A549 (cell line): ENCODE measurements around the gene TDRD9. TPM values are rescaled to one million over a fixed set of nuclear protein-coding genes. Genes with fewer than 3 reads are reported as not detected.
"Not testable (repeated sequence)": the region's sequence is repeated elsewhere in the genome, so short reads cannot be mapped to it uniquely, and the experiment has no call there.

Experiments
- ATAC-seq, 2 experiments: fragments of 200-7000 bp in 1 of 2; fragments of >200 bp in 1 of 2; cut with Nextera tagmentation in 1 of 2; cut with Tn5 transposase in 1 of 2; 3 replicates each; pipeline versions ENCODE4 v1.8.0 to v1.9.1; 2018 to 2020; ENCODE audit warnings: mild to moderate bottlenecking in 1 of 2, moderate library complexity in 1 of 2
- CTCF ChIA-PET: fragments of 300-600 bp; sonication (Branson Sonifier 250); formaldehyde crosslinking; extraction: SDS; loops from one replicate; lab custom pipeline; 2021; ENCODE audit warnings: antibody characterized with exemption, inconsistent platforms; lab: Yijun Ruan, JAX
- POLR2A ChIA-PET: fragments of 350-600 bp; formaldehyde crosslinking; extraction: SDS; loops from one replicate; lab custom pipeline; 2021; ENCODE audit warnings: antibody characterized with exemption, inconsistent platforms; lab: Yijun Ruan, JAX
- DNase-seq, 2 experiments: peaks; one replicate each; pipeline versions ENCODE4 v3.0.0 to v3.0.0-alpha.2; 2011 to 2016; ENCODE audit warnings: low read depth in 1 of 2, low spot score in 1 of 2
- FAIRE-seq: peaks from 2 replicates; lab custom pipeline; 2011; peaks lifted over from hg19 to GRCh38; lab: Jason Lieb, UNC
- H3K27ac ChIP-seq, 2 experiments: fragments of >200 bp; sonication (Bioruptor Twin); formaldehyde crosslinking; 3 replicates each; pipeline ENCODE4 v1.5.1; 2016 to 2017
- H3K4me1 ChIP-seq: fragments of >200 bp; sonication (Bioruptor Twin); formaldehyde crosslinking; 3 replicates; pipeline ENCODE4 v1.6.1; 2016
- H3K4me2 ChIP-seq: fragments of >200 bp; sonication (Bioruptor Twin); formaldehyde crosslinking; 3 replicates; pipeline ENCODE4 v1.6.1; 2016
- H3K4me3 ChIP-seq: fragments of >200 bp; sonication (Bioruptor Twin); formaldehyde crosslinking; 3 replicates; pipeline ENCODE4 v1.5.1; 2016
- H3K9me3 ChIP-seq: fragments of >200 bp; sonication (Bioruptor Twin); formaldehyde crosslinking; 3 replicates; pipeline ENCODE4 v1.6.1; 2016
- BHLHE40 ChIP-seq: IDR thresholded peaks from 2 replicates; pipeline ENCODE4 v1.6.1; 2012; ENCODE audit warnings: low read depth, low read length, inconsistent platforms
- CBX2 ChIP-seq: fragments of 200-600 bp; sonication (generic); IDR thresholded peaks from 2 replicates; pipeline ENCODE4 v1.6.1; 2016; ENCODE audit warnings: low read depth, mild to moderate bottlenecking, borderline replicate concordance
- CEBPB ChIP-seq, 2 experiments: fragments of >200 bp in 1 of 2; sonication (Bioruptor Twin) in 1 of 2; formaldehyde crosslinking in 1 of 2; IDR thresholded peaks; 2 replicates each; pipeline ENCODE4 v1.6.1; 2012 to 2016
- CHD2 ChIP-seq: fragments of 150-350 bp; IDR thresholded peaks from 2 replicates; pipeline ENCODE4 v1.6.1; 2014; ENCODE audit warnings: low read length; ENCODE audit not compliant: partially characterized antibody
- CHD4 ChIP-seq: fragments of 200-600 bp; sonication (generic); IDR thresholded peaks from 2 replicates; pipeline ENCODE4 v1.6.1; 2016; ENCODE audit warnings: antibody characterized with exemption, mild to moderate bottlenecking, borderline replicate concordance
- EHF ChIP-seq: fragments of 250-450 bp; sonication (Bioruptor Pico); IDR thresholded peaks from 2 replicates; pipeline ENCODE4 v1.5.0; 2020; ENCODE audit warnings: mild to moderate bottlenecking
- EHMT2 ChIP-seq: fragments of 200-600 bp; sonication (generic); IDR thresholded peaks from 2 replicates; pipeline ENCODE4 v1.6.1; 2016; ENCODE audit warnings: antibody characterized with exemption, low read depth, mild to moderate bottlenecking, moderate library complexity
- ELK1 ChIP-seq: fragments of 150-350 bp; IDR thresholded peaks from 2 replicates; pipeline ENCODE4 v1.6.1; 2014; ENCODE audit warnings: low read depth, mild to moderate bottlenecking, low read length
- ESRRA ChIP-seq: fragments of 150-350 bp; IDR thresholded peaks from 2 replicates; pipeline ENCODE4 v1.6.1; 2014; ENCODE audit warnings: mild to moderate bottlenecking, low read length, borderline replicate concordance
- FOSB ChIP-seq: fragments of 250-450 bp; sonication (Bioruptor Pico); IDR thresholded peaks from 2 replicates; pipeline ENCODE4 v1.5.0; 2020; ENCODE audit warnings: mild to moderate bottlenecking, moderate library complexity
- FOXS1 ChIP-seq: fragments of 250-450 bp; sonication (Bioruptor Pico); IDR thresholded peaks from 2 replicates; pipeline ENCODE4 v1.5.0; 2020; ENCODE audit warnings: mild to moderate bottlenecking, moderate library complexity
- JUN ChIP-seq, 2 experiments: fragments of >200 bp; sonication (Bioruptor Twin); formaldehyde crosslinking; IDR thresholded peaks; 2 replicates in 1 of 2; 3 replicates in 1 of 2; pipeline ENCODE4 v1.6.1; 2016 to 2017
- JUNB ChIP-seq: fragments of >200 bp; sonication (Bioruptor Twin); formaldehyde crosslinking; IDR thresholded peaks from 2 replicates; pipeline ENCODE4 v1.6.1; 2016
- MAFK ChIP-seq: fragments of 450-650 bp; IDR thresholded peaks from 2 replicates; pipeline ENCODE4 v1.6.1; 2014; ENCODE audit not compliant: partially characterized antibody
- MAZ ChIP-seq: fragments of 150-350 bp; IDR thresholded peaks from 2 replicates; pipeline ENCODE4 v1.6.1; 2014; ENCODE audit warnings: antibody characterized with exemption, low read depth, low read length, borderline replicate concordance
- PBX3 ChIP-seq: IDR thresholded peaks from 2 replicates; pipeline ENCODE4 v1.6.1; 2012
- PHF8 ChIP-seq: fragments of 200-600 bp; sonication (generic); IDR thresholded peaks from 2 replicates; pipeline ENCODE4 v1.6.1; 2016; ENCODE audit warnings: low read depth, mild to moderate bottlenecking, antibody characterized with exemption, moderate library complexity, borderline replicate concordance
- POLR2A ChIP-seq: IDR thresholded peaks from 2 replicates; pipeline ENCODE4 v1.6.1; 2012; ENCODE audit warnings: mild to moderate bottlenecking, low read length
- RNF2 ChIP-seq: fragments of 200-600 bp; sonication (generic); IDR thresholded peaks from 2 replicates; pipeline ENCODE4 v1.6.1; 2016; ENCODE audit warnings: low read depth, mild to moderate bottlenecking, antibody characterized with exemption, moderate library complexity, borderline replicate concordance
- SREBF2 ChIP-seq: fragments of 450-650 bp; IDR thresholded peaks from 2 replicates; pipeline ENCODE4 v1.6.1; 2014; ENCODE audit warnings: mild to moderate bottlenecking, moderate library complexity
- TFCP2L1 ChIP-seq: fragments of 250-450 bp; sonication (Bioruptor Pico); IDR thresholded peaks from 2 replicates; pipeline ENCODE4 v1.5.0; 2021; ENCODE audit warnings: mild to moderate bottlenecking
- TP53 ChIP-seq: fragments of 250-450 bp; sonication (Bioruptor Pico); IDR thresholded peaks from 2 replicates; pipeline ENCODE4 v1.5.0; 2021; ENCODE audit warnings: mild to moderate bottlenecking, moderate library complexity
- ZC3H11A ChIP-seq: fragments of 450-650 bp; IDR thresholded peaks from 2 replicates; pipeline ENCODE4 v1.6.1; 2014; ENCODE audit warnings: antibody characterized with exemption, mild to moderate bottlenecking
- ZFP36 ChIP-seq: fragments of 450-650 bp; IDR thresholded peaks from 2 replicates; pipeline ENCODE4 v1.6.1; 2014; ENCODE audit warnings: borderline replicate concordance; ENCODE audit not compliant: partially characterized antibody
- WGBS: methylation state at CpG from one replicate; pipeline ENCODE4 v1.1.6; 2017; ENCODE audit errors: missing lambda C conversion rate; 5-methylcytosine and 5-hydroxymethylcytosine counted together
- polyA plus RNA-seq, 4 experiments: library from polyadenylated mRNA; depleted of rRNA in 3 of 4; stranded (reverse); fragments of >200 nt; fragmentation: RNase III in 1 of 4; extraction: RNeasy Plus Mini Kit Qiagen cat#74134 plus additional on column Dnase treatment in 1 of 4; gene quantifications; 2 replicates in 3 of 4; 3 replicates in 1 of 4; pipeline ENCODE4 v1.2.3, GENCODE V29; 2011 to 2017

TDRD9 gene
- polyA plus RNA-seq, 2 of the 4 experiments (the other 2 are of a cell fraction) = 0.04 TPM; not detected in 1

- TF ChIP-seq FOSB (no peak), ESRRA (no peak), EHMT2 (no peak), POLR2A (no peak), BHLHE40 (no peak), SREBF2 (no peak), PBX3 (no peak), EHF (CRISPR knock-in tag) (no peak), JUN (IDR thresholded peaks at IDR 0.05) (no peak), CEBPB (IDR thresholded peaks at IDR 0.05) (no peak)
- H3K4me2 ChIP-seq = no peak overlapping the region
- H3K4me1 ChIP-seq = no peaks in the 10 kb centered on the region
- no peak overlapping the region for H3K4me3 ChIP-seq
- H3K27ac ChIP-seq = no peak overlapping the region
- no peaks in the 10 kb centered on the region for H3K9me3 ChIP-seq
- ATAC-seq (no peak), FAIRE-seq (no peak), DNase-seq (no peak)
- 83% methylated on average over 5 of the region's 10 CpGs for WGBS
- POLR2A ChIA-PET = no interaction called here
- CTCF ChIA-PET = interaction anchor here (0.6 to 16.4 kb wide), 3 partner anchors 13 to 29 kb away, joined by 3 to 122 read pairs (median 3); no protein-coding TSS in a partner anchor
Measured at GRCh38 chr14:103887557-103888115, 40.6 kb upstream of the TDRD9 start.

- H3K9me3 ChIP-seq, FAIRE-seq, H3K4me2 ChIP-seq, ATAC-seq, H3K4me1 ChIP-seq, H3K27ac ChIP-seq, H3K4me3 ChIP-seq, DNase-seq, POLR2A ChIA-PET: not testable (repeated sequence)
- CTCF ChIA-PET = interaction anchor here (0.6 to 16.4 kb wide), 3 partner anchors 10 to 303 kb away, joined by 3 to 122 read pairs (median 3); no protein-coding TSS in a partner anchor
- 91% methylated on average over 4 of the region's 8 CpGs for WGBS
Measured at GRCh38 chr14:103889002-103889312, 39.3 kb upstream of the TDRD9 start.

- Histone ChIP-seq H3K27ac (no peak overlapping the region; a peak in 1 of 6 replicates), H3K4me1 (0 out of 3 replicates have a peak, but pooled peaks cover 4% of the 10 kb centered on the region), H3K4me3 (no peak overlapping the region), H3K9me3 (no peaks in the 10 kb centered on the region), H3K4me2 (no peak overlapping the region)
- CTCF ChIA-PET = interaction anchor here (1.0 to 16.4 kb wide), 4 partner anchors 9 to 20 kb away, joined by 3 to 122 read pairs (median 4); no protein-coding TSS in a partner anchor
- TF ChIP-seq ZFP36 = no peak
- TF ChIP-seq FOXS1 = no peak
- TF ChIP-seq CHD2 = no peak
- no peak for TF ChIP-seq CBX2
- no peak for TF ChIP-seq TP53 (CRISPR knock-in tag)
- TF ChIP-seq ZC3H11A = no peak
- no peak for TF ChIP-seq MAZ
- TF ChIP-seq TFCP2L1 (CRISPR knock-in tag) = no peak
- TF ChIP-seq RNF2 = no peak
- TF ChIP-seq PBX3 = no peak
- no peak for TF ChIP-seq MAFK
- no peak for TF ChIP-seq JUNB
- TF ChIP-seq CHD4 = no peak
- no peak for TF ChIP-seq ELK1
- no peak for TF ChIP-seq PHF8
- POLR2A ChIA-PET = no interaction called here
- FAIRE-seq = no peak
- 83% methylated on average over 21 of the region's 31 CpGs for WGBS
- ATAC-seq = peak in 1 of 2 experiments; percentile 37; a peak in 3 of 6 replicates
- no peak for DNase-seq
Measured at GRCh38 chr14:103889313-103890051, 38.8 kb upstream of the TDRD9 start.
